ENCODE data around the gene HIF3A.
A peak's percentile ranks its signal among the peaks of the same experiment; 100 is the strongest.
"Not testable (repeated sequence)": the region's sequence is repeated elsewhere in the genome, so short reads cannot be mapped to it uniquely, and the experiment has no call there.

HIF3A gene

DNA sequence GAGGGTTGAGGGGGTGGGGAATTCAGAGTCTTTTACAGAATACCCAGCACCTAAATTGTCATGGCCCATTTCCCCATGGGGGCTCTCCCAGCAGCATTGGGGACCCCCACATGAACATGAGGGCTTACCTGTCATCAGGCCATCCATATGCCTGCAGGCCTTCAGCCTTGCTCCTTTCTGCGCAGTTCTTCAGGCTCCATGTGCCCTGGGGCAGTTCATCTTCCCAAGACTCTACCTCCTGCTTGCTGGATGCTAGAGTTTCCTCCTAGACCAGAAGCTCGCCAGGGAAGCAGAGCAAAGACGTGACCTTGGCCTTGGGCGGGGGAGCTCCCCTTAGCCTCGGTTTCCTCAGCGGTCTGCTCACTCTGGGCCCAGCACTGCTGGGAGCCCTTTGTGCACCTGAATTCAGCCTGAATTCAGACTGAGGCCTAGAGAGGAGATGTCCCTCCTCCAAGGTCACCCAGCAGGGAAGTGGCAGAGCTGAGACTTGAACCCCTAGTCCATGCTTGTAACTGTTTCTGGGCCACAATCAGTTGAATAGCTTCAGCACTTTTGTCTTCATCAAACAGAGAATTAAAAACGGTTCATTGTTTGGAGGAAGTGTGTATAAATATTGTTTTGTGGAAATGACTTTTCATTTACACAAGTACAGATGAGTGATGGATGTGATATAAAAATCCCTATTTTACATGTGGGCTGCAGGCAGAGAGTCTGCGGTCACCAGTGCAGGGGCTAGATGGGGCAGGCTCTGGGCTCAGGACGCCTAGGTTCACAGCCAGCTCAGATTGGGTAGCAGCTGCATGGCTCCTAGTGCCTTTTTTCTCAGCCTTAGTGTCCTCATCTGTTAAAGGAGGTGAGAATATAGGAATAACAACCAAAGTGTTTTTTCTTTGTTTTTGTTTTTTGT lies 59.6 kb downstream of the HIF3A start:
- no peak for DNase-seq

DNA sequence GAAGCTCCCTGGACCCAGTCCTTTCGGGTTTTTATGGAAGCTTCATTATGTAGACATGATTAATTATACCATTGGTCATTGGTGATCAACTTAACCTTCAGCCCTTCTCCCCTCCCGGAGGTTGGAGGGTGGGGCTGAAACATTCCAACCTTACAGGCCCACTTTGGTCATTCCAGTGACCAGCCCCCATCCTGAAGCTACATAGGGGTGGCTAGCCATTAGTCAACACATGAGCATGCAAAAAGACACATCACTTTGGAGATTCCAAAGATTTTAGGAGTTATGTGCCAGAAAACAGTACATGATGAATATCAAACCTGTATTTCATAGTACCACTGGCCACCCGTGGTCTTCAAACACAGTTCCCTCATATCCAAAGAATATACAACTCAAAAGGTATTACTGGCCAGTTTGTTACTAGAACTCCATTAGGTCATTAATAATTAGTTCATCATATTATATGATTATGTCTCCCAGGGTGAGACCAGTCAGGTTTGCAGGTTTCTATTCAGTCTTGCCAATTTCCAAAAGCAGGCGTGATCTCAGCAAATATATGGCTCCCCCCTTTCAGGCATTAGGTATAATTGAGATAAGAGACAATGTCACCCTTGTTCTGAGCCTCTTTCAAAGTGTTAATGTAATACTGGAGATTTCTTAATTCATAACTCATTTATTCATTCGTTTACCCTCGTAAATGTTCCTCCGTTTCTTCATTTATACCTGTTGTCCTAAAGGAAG lies 61.2 kb downstream of the HIF3A start:
- no peak for DNase-seq

GRCh38 chr19:46361915-46362314 lies 65.1 kb downstream of the HIF3A start:
- no peak for DNase-seq

GRCh38 chr19:46364359-46364758 lies 67.5 kb downstream of the HIF3A start:
- DNase-seq: no peak

DNA sequence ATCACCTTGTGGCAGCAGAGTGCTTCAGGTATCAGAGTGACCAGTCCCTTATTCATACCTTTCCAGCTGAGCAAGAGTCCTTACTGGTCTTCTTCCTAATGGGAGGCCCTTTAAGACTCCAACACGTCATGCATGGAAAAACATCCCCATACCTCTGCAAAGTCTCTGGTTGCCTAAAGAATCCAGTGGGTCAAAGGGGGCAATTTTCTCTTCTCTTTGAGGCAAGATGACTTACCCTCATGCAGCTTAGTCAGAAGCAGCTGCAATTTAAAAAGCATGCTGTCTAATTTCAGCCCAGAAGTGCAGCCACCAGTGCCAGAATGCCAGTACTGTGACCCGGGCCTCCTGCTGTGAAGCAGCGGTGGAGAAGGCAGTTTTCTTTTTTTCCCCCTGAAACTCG lies 68.7 kb downstream of the HIF3A start:
- DNase-seq: no peak

- DNase-seq: no peak
Measured at GRCh38 chr19:46366620-46367292, 69.9 kb downstream of the HIF3A start.

DNA sequence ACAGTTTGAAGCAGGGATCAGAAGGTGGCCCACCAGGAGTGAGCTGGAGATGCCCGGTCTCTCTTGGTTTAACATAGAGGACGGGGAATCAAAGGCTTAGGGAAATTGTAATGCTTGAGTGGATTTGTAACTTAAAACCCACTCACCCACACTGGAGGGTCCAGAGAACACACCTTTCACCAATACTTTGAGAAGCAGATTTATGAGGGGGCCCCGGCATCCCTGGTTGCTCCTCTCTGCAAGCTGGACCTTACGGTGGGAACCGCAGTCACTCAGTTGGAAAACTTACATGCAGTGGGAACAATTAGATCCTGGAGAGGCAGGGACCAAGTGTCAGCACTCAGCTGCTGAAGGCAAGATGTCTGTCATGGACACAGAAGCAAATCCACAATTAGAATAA lies 70.6 kb downstream of the HIF3A start:
- no peak for DNase-seq

- DNase-seq: no peak
Measured at GRCh38 chr19:46368116-46368515, 71.3 kb downstream of the HIF3A start.

DNA sequence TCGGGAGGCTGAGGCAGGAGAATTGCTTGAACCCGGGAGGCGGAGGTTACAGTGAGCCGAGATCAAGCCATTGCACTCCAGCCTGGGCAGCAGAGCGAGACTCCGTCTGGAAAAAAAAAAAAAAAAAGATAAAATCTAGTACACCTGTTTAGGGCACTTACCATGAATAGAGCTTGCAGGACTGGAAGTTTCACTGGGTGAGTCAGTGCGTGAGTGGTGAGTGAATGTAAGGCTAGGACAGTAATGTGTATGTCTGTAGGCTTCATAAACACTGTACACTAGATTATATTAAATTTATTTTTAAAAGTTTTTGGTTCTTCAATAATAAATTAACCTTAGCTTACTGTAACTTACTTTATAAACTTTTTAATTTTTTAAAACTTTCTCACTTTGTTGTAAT lies 73.0 kb downstream of the HIF3A start:
- DNase-seq: no peak

GRCh38 chr19:46371371-46371901 lies 74.6 kb downstream of the HIF3A start:
- DNase-seq: no peak

- DNase-seq: peak in 2 of 51 donors; percentile 6
Measured at GRCh38 chr19:46372901-46373490, 76.2 kb downstream of the HIF3A start.

- DNase-seq: peak in 8 of 51 donors; percentile 8 to 54 (median 20)
Measured at GRCh38 chr19:46373491-46374359, 76.9 kb downstream of the HIF3A start.

DNA sequence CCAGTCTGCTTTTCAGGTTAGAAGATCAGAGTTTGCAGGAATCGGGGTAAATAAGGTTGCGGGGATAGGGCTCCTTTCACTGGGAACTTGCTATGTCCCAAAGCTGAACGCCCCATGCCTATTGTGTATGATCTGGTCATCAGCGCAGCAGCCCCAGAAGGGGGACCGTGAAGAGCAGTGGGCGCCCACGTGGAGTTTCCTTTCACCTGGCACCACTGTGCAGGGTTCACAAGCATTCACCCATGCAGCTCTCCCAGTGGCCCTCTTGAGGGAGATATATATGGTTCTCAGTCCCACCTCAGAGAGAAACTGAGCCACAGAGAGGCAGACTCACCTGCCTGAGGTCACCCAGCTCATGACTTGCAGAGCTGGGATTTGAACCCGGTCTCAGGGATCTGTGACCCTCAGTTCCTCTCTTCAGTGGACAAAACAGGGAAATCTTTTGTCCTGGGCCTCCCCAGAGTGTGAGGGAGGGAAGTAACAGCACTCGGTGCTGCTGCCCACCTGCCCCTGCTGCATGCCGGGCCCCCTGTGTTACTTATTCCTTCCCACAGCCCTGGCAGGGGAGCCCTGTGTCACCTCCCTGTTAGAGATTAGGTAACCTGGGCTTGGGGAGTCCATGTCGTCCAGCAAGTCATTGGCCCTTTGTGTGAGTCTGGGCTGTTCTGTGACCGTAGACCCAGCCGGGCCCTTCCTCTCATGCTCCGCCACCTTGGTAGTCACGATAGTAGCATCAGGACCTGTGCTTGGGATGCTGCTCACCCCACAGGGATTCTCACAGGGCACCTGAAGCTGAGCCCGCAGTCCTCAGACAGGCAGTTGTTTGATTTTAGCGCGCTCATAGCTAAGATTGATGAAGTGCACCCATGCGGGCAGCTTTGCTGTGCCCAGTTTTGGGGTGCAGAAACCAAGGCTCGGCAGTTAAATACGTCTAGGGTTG lies 78.0 kb downstream of the HIF3A start:
- DNase-seq: no peak

DNA sequence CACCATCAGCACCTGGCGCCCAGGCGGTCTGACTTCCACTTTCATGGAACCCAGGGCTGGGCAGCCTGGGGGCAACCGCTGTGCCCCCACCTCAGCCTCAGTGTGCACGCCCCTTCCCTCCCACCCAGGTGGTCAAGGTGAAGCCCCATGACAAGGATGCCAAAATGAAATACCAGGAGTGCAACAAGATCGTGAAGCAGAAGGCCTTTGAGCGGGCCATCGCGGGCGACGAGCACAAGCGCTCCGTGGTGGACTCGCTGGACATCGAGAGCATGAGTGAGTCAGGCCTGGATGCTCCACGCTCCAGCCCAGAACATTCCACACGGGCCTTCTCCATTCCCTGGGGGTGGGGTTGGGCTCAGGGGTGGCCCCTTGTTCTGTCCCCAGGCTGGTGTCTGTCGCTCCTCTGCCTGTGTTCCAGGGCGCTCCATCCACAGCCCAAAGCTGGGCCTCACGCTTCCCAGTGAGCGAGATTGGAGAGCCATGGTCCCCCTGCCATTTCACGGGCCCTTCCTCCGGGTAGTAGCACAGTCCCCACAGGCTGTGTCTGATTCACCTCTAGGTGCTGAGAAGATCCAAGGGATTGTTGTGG lies 78.7 kb downstream of the HIF3A start:
- DNase-seq: not testable (repeated sequence)

- no peak for DNase-seq
Measured at GRCh38 chr19:46376241-46377153, 79.7 kb downstream of the HIF3A start.

GRCh38 chr19:46378268-46378667 lies 81.4 kb downstream of the HIF3A start:
- DNase-seq: no peak

- no peak for DNase-seq
Measured at GRCh38 chr19:46380690-46381089, 83.8 kb downstream of the HIF3A start.

- no peak for DNase-seq
Measured at GRCh38 chr19:46381346-46381745, 84.5 kb downstream of the HIF3A start.

Data from hypothalamus (tissue), 51 donors.